HG02970 (cell line): ENCODE data around the gene TROAP.
"Not testable (repeated sequence)": the region's sequence is repeated elsewhere in the genome, so short reads cannot be mapped to it uniquely, and the experiment has no call there.

Experiments
- ATAC-seq: cut with Tn5 transposase; IDR thresholded peaks from one replicate; pipeline ENCODE4 v1.9.1; 2021; ENCODE audit warnings: mild to moderate bottlenecking, moderate library complexity, moderate number of reproducible peaks; ENCODE audit not compliant: unreplicated experiment, low FRiP score

TROAP gene

GRCh38 chr12:49322708-49323523, at the start of gene TROAP:
TSS of gene TROAP (plus strand) at chr12:49323255. CDS start at chr12:49323609, 354 bp downstream.
- ATAC-seq: peak; percentile 97

GRCh38 chr12:49273726-49274395, 49.2 kb upstream of the TROAP start:
- no peak for ATAC-seq

- no peak for ATAC-seq
Measured at GRCh38 chr12:49274396-49275069, 48.5 kb upstream of the TROAP start.

- ATAC-seq: no peak
Measured at GRCh38 chr12:49276304-49277290, 46.5 kb upstream of the TROAP start.

- ATAC-seq: no peak
Measured at GRCh38 chr12:49277466-49277865, 45.6 kb upstream of the TROAP start.

- no peak for ATAC-seq
Measured at GRCh38 chr12:49279706-49280159, 43.3 kb upstream of the TROAP start.

GRCh38 chr12:49280545-49280944, 42.5 kb upstream of the TROAP start:
- ATAC-seq: not testable (repeated sequence)

- ATAC-seq: no peak
Measured at GRCh38 chr12:49282302-49282701, 40.8 kb upstream of the TROAP start.

- not testable (repeated sequence) for ATAC-seq
Measured at GRCh38 chr12:49282740-49283375, 40.2 kb upstream of the TROAP start.

- ATAC-seq: no peak
Measured at GRCh38 chr12:49283541-49284429, 39.3 kb upstream of the TROAP start.

GRCh38 chr12:49284672-49285071, 38.4 kb upstream of the TROAP start:
- no peak for ATAC-seq

- ATAC-seq: no peak
Measured at GRCh38 chr12:49287876-49288275, 35.2 kb upstream of the TROAP start.

GRCh38 chr12:49288412-49288853, 34.6 kb upstream of the TROAP start:
- ATAC-seq: no peak

GRCh38 chr12:49288922-49289555, 34.0 kb upstream of the TROAP start:
- no peak for ATAC-seq

- ATAC-seq: no peak
Measured at GRCh38 chr12:49292729-49293055, 30.4 kb upstream of the TROAP start.

- ATAC-seq: no peak
Measured at GRCh38 chr12:49293056-49293956, 29.7 kb upstream of the TROAP start.
